Body of pancreas (tissue), 4 donors: Measurements from ENCODE around the gene GPR139. TPM values are rescaled to one million over a fixed set of nuclear protein-coding genes. Genes with fewer than 3 reads are reported as not detected.

Source experiments
- ATAC-seq: fragments of 150-250 bp; one replicate; pipeline ENCODE4 v1.9.1; 2016
- DNase-seq, 4 donors: peaks; one replicate each; pipeline ENCODE4 v3.0.0-alpha.2; 2019
- H3K27ac ChIP-seq, 4 donors: fragments of 200-600 bp; sonication (generic); 1 replicate in 3 of 4; 2 replicates in 1 of 4; pipeline versions ENCODE4 v1.5.1 to v1.6.1; 2016 to 2019; ENCODE audit warnings: mild to moderate bottlenecking in 1 of 4, mixed read lengths in 1 of 4, moderate library complexity in 1 of 4
- H3K27me3 ChIP-seq, 2 donors: fragments of 200-600 bp; sonication (generic); one replicate each; pipeline ENCODE4 v1.6.0; 2016; ENCODE audit warnings: mild to moderate bottlenecking in 1 of 2
- H3K36me3 ChIP-seq, 2 donors: fragments of 200-600 bp; sonication (generic); replicated peaks in 1 of 2; 2 replicates each; pipeline ENCODE4 v1.5.1; 2016; ENCODE audit warnings: low read depth in 2 of 2; ENCODE audit not compliant: insufficient read depth in 1 of 2
- H3K4me1 ChIP-seq: fragments of 200-600 bp; sonication (generic); one replicate; pipeline ENCODE4 v1.6.0; 2016
- H3K4me3 ChIP-seq, 2 donors: fragments of 200-600 bp; sonication (generic); 1 replicate in 1 of 2; 2 replicates in 1 of 2; pipeline ENCODE4 v1.5.1; 2016 to 2019
- H3K9me3 ChIP-seq, 3 donors: fragments of 200-600 bp; sonication (generic); 1 replicate in 2 of 3; 2 replicates in 1 of 3; pipeline ENCODE4 v1.5.1; 2016
- CTCF ChIP-seq, 7 experiments: fragments of 450-650 bp in 4 of 7; fragments of 200-600 bp in 3 of 7; sonication (generic) in 3 of 7; IDR thresholded peaks; one replicate each; pipeline ENCODE4 v1.5.1; 2016 to 2019; ENCODE audit warnings: antibody characterized with exemption in 7 of 7
- POLR2A ChIP-seq, 3 donors: fragments of 450-650 bp; IDR thresholded peaks; one replicate each; pipeline ENCODE4 v1.6.1; 2016; ENCODE audit warnings: antibody characterized with exemption in 3 of 3, mild to moderate bottlenecking in 2 of 3
- WGBS, 2 donors: methylation state at CpG; one replicate each; pipeline ENCODE4 v1.1.5; 2017; 5-methylcytosine and 5-hydroxymethylcytosine counted together
- intact Hi-C: fragments of 100-400 bp; cut with DNase I; formaldehyde crosslinking; loops from one replicate; pipeline ENCODE4 v1.15.1; 2023
- total RNA-seq, 2 donors: library from RNA; depleted of rRNA; stranded (reverse); fragments of >200 nt; gene quantifications; one replicate each; pipeline ENCODE4 v1.1.0, GENCODE V29; 2016

Gene GPR139
- total RNA-seq, 2 donors from 2014 or later = not detected

GRCh38 chr16:20051147-20051546 lies 22.5 kb downstream of the GPR139 start:
- ATAC-seq = no peak

GRCh38 chr16:20049831-20050230 lies 23.9 kb downstream of the GPR139 start:
- no peaks in the 10 kb centered on the region for H3K4me1 ChIP-seq
- no peaks in the 10 kb centered on the region for H3K27me3 ChIP-seq
- H3K36me3 ChIP-seq = no peaks in the 10 kb centered on the region
- ATAC-seq (no peak), DNase-seq (peak in 3 of 4 donors; percentile 13 to 22 (median 19))
- no peaks in the 10 kb centered on the region for H3K9me3 ChIP-seq
- no peak overlapping the region for H3K27ac ChIP-seq
- intact Hi-C loops = no loop called here
- WGBS, 2 donors = 13 to 23% methylated on average over 1 of the region's 1 CpG
- TF ChIP-seq POLR2A (IDR thresholded peaks at IDR 0.05) = no peak
- TF ChIP-seq CTCF (IDR thresholded peaks at IDR 0.05) = no peak
- no peak overlapping the region for H3K4me3 ChIP-seq

More at GRCh38 chr16:20051147-20051546, 22.5 kb downstream of the GPR139 start:
- Histone ChIP-seq H3K4me3 (no peak overlapping the region), H3K4me1 (no peaks in the 10 kb centered on the region), H3K9me3 (no peaks in the 10 kb centered on the region), H3K36me3 (no peaks in the 10 kb centered on the region), H3K27ac (no peak overlapping the region), H3K27me3 (no peaks in the 10 kb centered on the region)
- intact Hi-C loops = no loop called here
- 66 to 75% methylated on average over 7 of the region's 7 CpGs for WGBS, 2 donors
- TF ChIP-seq POLR2A (IDR thresholded peaks at IDR 0.05) (no peak), CTCF (IDR thresholded peaks at IDR 0.05) (no peak)
- no peak for DNase-seq

GRCh38 chr16:20045886-20046285 lies 27.8 kb downstream of the GPR139 start:
- Histone ChIP-seq H3K27me3 (no peaks in the 10 kb centered on the region), H3K27ac (no peak overlapping the region), H3K4me3 (no peak overlapping the region), H3K36me3 (no peaks in the 10 kb centered on the region), H3K9me3 (no peaks in the 10 kb centered on the region), H3K4me1 (no peaks in the 10 kb centered on the region)
- DNase-seq = no peak
- intact Hi-C loops = no loop called here
- ATAC-seq = no peak
- TF ChIP-seq POLR2A (IDR thresholded peaks at IDR 0.05) = no peak
- WGBS, 2 donors = 42 to 74% methylated on average over 3 of the region's 3 CpGs

GRCh38 chr16:20042848-20043247 lies 30.8 kb downstream of the GPR139 start:
- TF ChIP-seq POLR2A (IDR thresholded peaks at IDR 0.05) = no peak
- TF ChIP-seq CTCF (IDR thresholded peaks at IDR 0.05) = no peak
- DNase-seq (no peak), ATAC-seq (no peak)
- 67 to 68% methylated on average over 2 of the region's 2 CpGs for WGBS, 2 donors
- Histone ChIP-seq H3K4me1 (no peaks in the 10 kb centered on the region), H3K27me3 (no peaks in the 10 kb centered on the region), H3K4me3 (no peak overlapping the region), H3K27ac (no peak overlapping the region), H3K36me3 (no peaks in the 10 kb centered on the region), H3K9me3 (peaks cover 0 to 5% (median 0%) of the 10 kb centered on the region in 3 donors)
- intact Hi-C loops = no loop called here

GRCh38 chr16:20041924-20042596 lies 31.6 kb downstream of the GPR139 start:
- ATAC-seq (no peak), DNase-seq (no peak)
- intact Hi-C loops = no loop called here
- Histone ChIP-seq H3K9me3 (peaks cover 0 to 5% (median 0%) of the 10 kb centered on the region in 3 donors), H3K36me3 (no peaks in the 10 kb centered on the region), H3K4me3 (no peak overlapping the region), H3K27ac (no peak overlapping the region), H3K4me1 (no peaks in the 10 kb centered on the region), H3K27me3 (no peaks in the 10 kb centered on the region)
- 67 to 71% methylated on average over 4 of the region's 4 CpGs for WGBS, 2 donors
- TF ChIP-seq POLR2A (IDR thresholded peaks at IDR 0.05) = no peak
- no peak for TF ChIP-seq CTCF (IDR thresholded peaks at IDR 0.05)
